Peyer's patch (tissue), 4 donors: ENCODE measurements around the gene HSP90AA1.

Experiments
- CTCF ChIP-seq, 6 experiments: fragments of 450-650 bp in 4 of 6; fragments of 200-600 bp in 2 of 6; sonication (generic) in 1 of 6; IDR thresholded peaks; one replicate each; pipeline ENCODE4 v1.5.1; 2017 to 2019; ENCODE audit warnings: antibody characterized with exemption in 6 of 6, mild to moderate bottlenecking in 3 of 6, moderate library complexity in 1 of 6
- POLR2A ChIP-seq, 2 donors: fragments of 450-650 bp; IDR thresholded peaks; one replicate each; pipeline ENCODE4 v1.5.1; 2017; ENCODE audit warnings: antibody characterized with exemption in 2 of 2, mild to moderate bottlenecking in 2 of 2, moderate library complexity in 2 of 2

GRCh38 chr14:102111101-102111500 is 24.3 kb upstream of the HSP90AA1 start:
- TF ChIP-seq POLR2A (IDR thresholded peaks at IDR 0.05) (no peak), CTCF (IDR thresholded peaks at IDR 0.05) (no peak)
